Lower leg skin (tissue), 4 donors: ENCODE measurements around the gene MT1B. TPM values are rescaled to one million over a fixed set of nuclear protein-coding genes. Genes with fewer than 3 reads are reported as not detected.

Experiments used
- DNase-seq, 2 donors: peaks; one replicate each; pipeline ENCODE4 v3.0.0-alpha.2; 2019; ENCODE audit warnings: low spot score in 2 of 2
- H3K4me3 ChIP-seq: fragments of 200-600 bp; sonication (generic); 2 replicates; pipeline ENCODE4 v1.5.1; 2017; ENCODE audit warnings: mild to moderate bottlenecking, low read depth; ENCODE audit not compliant: poor library complexity, severe bottlenecking
- POLR2A ChIP-seq, 2 donors: fragments of 450-650 bp; IDR thresholded peaks; one replicate each; pipeline ENCODE4 v1.6.1; 2016 to 2017; ENCODE audit warnings: antibody characterized with exemption in 2 of 2, mild to moderate bottlenecking in 1 of 2, moderate library complexity in 1 of 2
- WGBS, 2 donors: methylation state at CpG; one replicate each; pipeline ENCODE4 v1.1.5; 2018; 5-methylcytosine and 5-hydroxymethylcytosine counted together
- intact Hi-C: fragments of 100-400 bp; cut with DNase I; formaldehyde crosslinking; loops from one replicate; pipeline ENCODE4 v1.15.0; 2023; ENCODE audit warnings: low total_unique reads
- total RNA-seq, 4 donors: library from RNA; depleted of rRNA; stranded (reverse); fragments of >200 nt; gene quantifications; one replicate each; pipeline ENCODE4 v1.1.0, GENCODE V29; 2016
- TF ChIP-seq, protein P1 (sequence below), 3 donors: fragments of 450-650 bp; IDR thresholded peaks; one replicate each; pipeline ENCODE4 v1.5.1; 2016; ENCODE audit warnings: antibody characterized with exemption in 3 of 3, mild to moderate bottlenecking in 3 of 3, moderate library complexity in 2 of 3

MT1B gene
- total RNA-seq, 4 donors from 2014 or later = not detected

DNA sequence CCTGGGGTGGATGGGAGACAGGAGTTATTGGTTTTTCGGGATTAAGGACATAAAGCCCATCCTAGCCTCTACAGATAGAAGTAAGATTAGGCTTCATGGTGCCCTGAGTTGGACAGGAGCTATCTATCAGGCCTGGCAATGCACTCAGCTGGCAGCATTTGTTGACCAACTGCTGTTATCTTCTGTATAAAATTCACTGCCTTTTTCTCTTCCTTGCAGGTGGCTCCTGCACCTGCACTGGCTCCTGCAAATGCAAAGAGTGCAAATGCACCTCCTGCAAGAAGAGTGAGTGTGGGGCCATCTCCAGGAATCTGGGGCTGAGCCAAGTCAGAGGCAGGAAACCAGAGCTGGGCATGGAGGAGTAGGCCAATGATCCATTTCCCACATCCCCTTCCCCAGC is 12.6 kb upstream of the MT1B start:
- WGBS, 2 donors = 80 to 93% methylated on average over 1 of the region's 1 CpG
- no peak for DNase-seq
- no peak overlapping the region for H3K4me3 ChIP-seq
- TF ChIP-seq POLR2A (IDR thresholded peaks at IDR 0.05) = no peak
- TF ChIP-seq, protein P1, sequence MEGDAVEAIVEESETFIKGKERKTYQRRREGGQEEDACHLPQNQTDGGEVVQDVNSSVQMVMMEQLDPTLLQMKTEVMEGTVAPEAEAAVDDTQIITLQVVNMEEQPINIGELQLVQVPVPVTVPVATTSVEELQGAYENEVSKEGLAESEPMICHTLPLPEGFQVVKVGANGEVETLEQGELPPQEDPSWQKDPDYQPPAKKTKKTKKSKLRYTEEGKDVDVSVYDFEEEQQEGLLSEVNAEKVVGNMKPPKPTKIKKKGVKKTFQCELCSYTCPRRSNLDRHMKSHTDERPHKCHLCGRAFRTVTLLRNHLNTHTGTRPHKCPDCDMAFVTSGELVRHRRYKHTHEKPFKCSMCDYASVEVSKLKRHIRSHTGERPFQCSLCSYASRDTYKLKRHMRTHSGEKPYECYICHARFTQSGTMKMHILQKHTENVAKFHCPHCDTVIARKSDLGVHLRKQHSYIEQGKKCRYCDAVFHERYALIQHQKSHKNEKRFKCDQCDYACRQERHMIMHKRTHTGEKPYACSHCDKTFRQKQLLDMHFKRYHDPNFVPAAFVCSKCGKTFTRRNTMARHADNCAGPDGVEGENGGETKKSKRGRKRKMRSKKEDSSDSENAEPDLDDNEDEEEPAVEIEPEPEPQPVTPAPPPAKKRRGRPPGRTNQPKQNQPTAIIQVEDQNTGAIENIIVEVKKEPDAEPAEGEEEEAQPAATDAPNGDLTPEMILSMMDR (IDR thresholded peaks at IDR 0.05) = no peak
- intact Hi-C loops = no loop called here

DNA sequence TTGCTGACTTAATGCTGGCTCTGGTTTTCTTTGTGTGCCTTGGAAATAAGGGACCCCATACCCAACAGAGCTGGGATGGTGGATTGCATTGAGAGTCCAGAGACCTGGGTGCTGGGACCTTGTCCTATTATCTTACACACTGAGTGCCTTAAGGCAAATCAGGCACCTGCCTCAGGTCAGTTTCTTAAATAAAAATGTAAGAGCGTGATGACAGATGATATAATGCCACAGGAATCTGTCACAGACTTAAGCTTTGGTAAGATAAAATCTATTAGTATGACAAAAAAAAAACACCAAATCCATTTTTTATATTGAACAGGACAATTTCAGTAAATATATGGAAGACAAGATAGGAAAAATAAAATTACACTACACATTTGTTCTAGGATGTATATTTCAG is 11.6 kb upstream of the MT1B start:
- TF ChIP-seq, protein P1 (IDR thresholded peaks at IDR 0.05) = no peak
- TF ChIP-seq POLR2A (IDR thresholded peaks at IDR 0.05) = no peak
- intact Hi-C loops = no loop called here
- 93 to 94% methylated on average over 1 of the region's 1 CpG for WGBS, 2 donors
- H3K4me3 ChIP-seq = no peak overlapping the region
- DNase-seq = no peak

DNA sequence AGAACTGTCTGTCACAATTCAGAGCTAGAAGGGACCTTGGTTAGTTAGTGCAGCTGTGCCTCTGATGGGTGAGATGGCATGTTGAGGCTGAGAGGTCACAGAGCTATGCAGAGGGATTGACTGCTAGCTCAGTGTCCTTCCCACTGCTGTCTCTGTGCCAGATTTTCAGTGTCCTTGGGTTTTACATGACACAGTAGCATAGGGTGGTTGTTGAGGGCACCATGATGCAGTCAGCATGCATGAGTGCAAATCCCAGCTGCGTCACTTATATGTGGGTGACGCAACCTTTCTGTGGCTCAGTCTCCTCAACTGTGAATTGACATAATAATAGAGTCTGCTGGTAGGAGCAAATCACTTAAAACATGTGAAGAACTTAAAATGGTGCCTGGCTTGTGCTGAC is 10.5 kb upstream of the MT1B start:
- no peak for DNase-seq

DNA sequence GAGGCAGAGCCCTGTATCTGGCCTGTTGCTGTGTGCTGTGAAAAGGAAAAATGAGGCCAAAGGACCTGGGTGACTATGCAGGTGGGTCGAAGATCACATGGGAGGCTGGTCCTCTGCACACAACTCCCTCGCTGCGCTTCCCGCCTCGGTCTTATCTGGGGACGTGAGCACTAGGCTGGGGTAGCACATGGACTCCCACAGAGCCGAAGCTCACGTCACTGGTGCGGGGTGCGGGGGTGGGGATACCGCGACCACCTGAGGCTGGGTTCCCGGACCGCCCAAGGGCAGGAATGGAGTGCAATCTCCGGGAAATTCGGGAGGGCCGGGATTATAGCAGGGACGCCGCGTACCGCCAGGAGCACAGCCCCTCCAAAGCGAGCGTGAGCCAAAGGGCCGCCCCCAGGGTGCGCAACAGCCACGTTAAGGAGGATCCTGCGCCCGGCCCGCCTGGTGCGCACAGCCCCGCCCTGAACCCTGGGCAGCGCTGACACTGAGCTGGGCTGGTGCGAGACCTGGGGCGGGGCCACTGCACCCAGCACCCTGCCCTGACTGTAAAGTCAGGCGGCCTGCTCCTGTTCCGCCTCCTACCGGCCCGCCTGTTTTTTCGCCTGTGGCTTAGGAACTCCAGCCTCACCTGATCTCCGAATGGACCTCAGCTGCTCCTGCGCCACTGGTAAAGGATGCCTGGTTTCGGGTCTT is 8.5 kb upstream of the MT1B start:
- H3K4me3 ChIP-seq = no peak overlapping the region
- DNase-seq = peak; percentile 62 to 95
- WGBS, 2 donors = 13 to 22% methylated on average over 19 to 41 of the region's 42 CpGs
- TF ChIP-seq POLR2A (IDR thresholded peaks at IDR 0.05) = no peak
- TF ChIP-seq, protein P1 (IDR thresholded peaks at IDR 0.05) = no peak
- intact Hi-C loops = no loop called here

More for the DNA sequence above, 10.5 kb upstream of the MT1B start:
- WGBS, 2 donors = 70 to 85% methylated on average over 2 of the region's 2 CpGs
- TF ChIP-seq, protein P1 (IDR thresholded peaks at IDR 0.05) = no peak
- no peak for TF ChIP-seq POLR2A (IDR thresholded peaks at IDR 0.05)
- intact Hi-C loops = no loop called here
- H3K4me3 ChIP-seq = no peak overlapping the region

DNA sequence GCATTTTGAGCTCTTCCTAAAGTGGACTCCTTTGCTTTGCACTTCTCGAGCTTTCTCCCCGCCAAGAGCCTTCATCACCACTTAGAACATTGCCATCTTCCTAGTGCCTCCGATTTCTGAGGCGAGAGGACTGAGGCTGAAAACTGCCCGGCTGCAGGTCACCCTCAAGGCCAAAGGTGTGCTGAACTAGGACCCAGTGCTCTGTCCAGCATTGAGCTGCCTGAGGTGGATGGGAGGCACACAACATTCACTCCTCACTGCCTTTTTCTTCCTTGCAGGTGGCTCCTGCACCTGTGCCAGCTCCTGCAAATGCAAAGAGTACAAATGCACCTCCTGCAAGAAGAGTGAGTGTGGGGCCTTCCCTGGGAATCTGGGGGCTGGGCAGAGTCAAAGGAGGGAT is 7.9 kb upstream of the MT1B start:
- no peak for DNase-seq
- TF ChIP-seq, protein P1 (IDR thresholded peaks at IDR 0.05) = no peak
- no peak for TF ChIP-seq POLR2A (IDR thresholded peaks at IDR 0.05)
- intact Hi-C loops = no loop called here
- H3K4me3 ChIP-seq = no peak overlapping the region
- WGBS, 2 donors = 70 to 77% methylated on average over 5 of the region's 5 CpGs

DNA sequence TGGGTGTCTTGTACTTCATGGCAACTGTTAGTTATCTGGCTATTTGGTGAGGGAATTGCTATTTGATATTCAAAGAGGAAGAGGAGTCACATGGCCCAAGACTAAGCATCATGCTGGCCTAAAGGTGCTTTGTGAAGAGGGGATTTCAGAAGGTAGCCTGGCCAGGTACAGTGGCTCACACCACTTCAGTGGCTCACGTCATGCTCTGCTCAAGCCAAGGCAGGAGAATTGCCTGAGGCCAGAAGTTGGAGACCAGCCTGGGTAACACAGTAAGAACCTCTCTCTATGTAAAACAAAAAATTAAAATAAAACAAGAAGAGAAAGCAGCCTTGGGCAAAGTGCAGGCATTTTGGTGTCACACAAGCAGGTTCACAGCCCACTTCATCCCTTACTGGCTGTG is 6.4 kb upstream of the MT1B start:
- TF ChIP-seq, protein P1 (IDR thresholded peaks at IDR 0.05) = no peak
- no peak for TF ChIP-seq POLR2A (IDR thresholded peaks at IDR 0.05)
- DNase-seq = no peak
- no peak overlapping the region for H3K4me3 ChIP-seq
- intact Hi-C loops = no loop called here
- 67 to 70% methylated on average over 1 of the region's 1 CpG for WGBS, 2 donors
